Measurements from ENCODE around the gene CDK2AP2.
"Not testable (repeated sequence)": the region's sequence is repeated elsewhere in the genome, so short reads cannot be mapped to it uniquely, and the experiment has no call there.

DNA sequence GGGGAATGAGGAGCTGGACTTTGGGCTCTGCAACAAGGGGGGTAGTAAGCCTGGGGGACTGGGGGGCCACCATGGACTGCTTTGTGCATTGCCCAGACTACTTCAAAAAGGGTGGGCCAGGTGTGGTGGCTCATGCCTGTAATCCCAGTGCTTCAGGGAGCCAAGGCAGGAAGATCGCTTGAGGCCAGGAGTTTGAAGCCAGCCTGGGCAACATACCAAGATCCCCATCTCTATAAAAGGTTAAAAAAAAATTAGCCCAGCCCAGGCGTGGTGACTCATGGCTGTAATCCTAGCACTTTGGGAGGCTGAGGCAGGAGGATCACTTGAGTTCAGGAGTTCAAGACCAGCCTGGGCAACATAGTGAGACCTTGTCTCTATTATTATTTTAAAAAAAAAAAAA lies 42.4 kb downstream of the CDK2AP2 start:
- TF ChIP-seq, protein P1, sequence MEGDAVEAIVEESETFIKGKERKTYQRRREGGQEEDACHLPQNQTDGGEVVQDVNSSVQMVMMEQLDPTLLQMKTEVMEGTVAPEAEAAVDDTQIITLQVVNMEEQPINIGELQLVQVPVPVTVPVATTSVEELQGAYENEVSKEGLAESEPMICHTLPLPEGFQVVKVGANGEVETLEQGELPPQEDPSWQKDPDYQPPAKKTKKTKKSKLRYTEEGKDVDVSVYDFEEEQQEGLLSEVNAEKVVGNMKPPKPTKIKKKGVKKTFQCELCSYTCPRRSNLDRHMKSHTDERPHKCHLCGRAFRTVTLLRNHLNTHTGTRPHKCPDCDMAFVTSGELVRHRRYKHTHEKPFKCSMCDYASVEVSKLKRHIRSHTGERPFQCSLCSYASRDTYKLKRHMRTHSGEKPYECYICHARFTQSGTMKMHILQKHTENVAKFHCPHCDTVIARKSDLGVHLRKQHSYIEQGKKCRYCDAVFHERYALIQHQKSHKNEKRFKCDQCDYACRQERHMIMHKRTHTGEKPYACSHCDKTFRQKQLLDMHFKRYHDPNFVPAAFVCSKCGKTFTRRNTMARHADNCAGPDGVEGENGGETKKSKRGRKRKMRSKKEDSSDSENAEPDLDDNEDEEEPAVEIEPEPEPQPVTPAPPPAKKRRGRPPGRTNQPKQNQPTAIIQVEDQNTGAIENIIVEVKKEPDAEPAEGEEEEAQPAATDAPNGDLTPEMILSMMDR (IDR thresholded peaks at IDR 0.05): not testable (repeated sequence)
- TF ChIP-seq POLR2A (IDR thresholded peaks at IDR 0.05): not testable (repeated sequence)

All from body of pancreas (tissue), 4 donors.